Activated effector memory CD4-positive, alpha-beta T cell treated with anti-CD3 and anti-CD28 coated beads, Interleukin-2, amount 50 U/mL, for 16 hours (primary cell): ENCODE measurements around the gene PPP1R8.
"Not testable (repeated sequence)": the region's sequence is repeated elsewhere in the genome, so short reads cannot be mapped to it uniquely, and the experiment has no call there.

ENCODE experiments used
- DNase-seq: peaks from one replicate; pipeline ENCODE4 v3.0.0-alpha.2; 2020

Gene PPP1R8

DNA sequence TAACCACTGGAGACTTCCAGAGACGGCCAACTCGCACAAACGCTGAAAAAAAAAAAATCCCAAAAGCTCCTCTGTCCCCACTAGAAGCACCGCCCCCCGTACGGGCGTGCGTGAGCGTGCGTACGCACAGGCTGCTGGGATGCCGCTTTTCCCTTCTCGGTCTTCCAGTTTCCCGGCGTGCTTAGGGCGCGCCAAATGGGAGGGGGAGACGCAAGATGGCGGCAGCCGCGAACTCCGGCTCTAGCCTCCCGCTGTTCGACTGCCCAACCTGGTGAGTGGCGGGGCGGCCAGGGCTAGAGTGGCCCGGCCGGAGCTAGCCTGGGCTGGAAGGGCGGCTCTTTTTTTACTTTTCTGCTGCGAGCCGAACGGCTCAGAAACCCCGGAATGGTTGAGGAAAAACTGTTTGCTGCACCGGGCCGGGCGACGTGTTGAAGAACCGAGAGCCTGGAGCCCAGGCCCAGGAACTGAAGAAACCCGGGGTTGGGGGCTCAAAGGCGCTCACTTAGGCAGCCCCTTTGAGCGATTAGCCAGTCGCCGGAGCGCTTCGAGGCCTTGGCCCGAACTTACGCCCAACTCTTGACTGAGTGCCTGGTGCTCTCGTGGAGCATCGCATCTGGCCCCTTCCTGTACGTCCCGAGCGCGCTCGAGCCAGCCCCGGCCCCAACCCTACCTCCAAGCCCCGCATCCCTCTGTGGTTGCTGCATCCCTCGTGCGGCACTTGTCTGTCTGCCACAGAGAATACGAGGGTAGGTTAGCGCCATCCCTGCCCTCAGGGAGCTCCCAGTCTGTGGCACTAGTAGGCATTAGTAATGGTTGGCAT, at the start of gene PPP1R8:
Gene PPP1R8 (plus strand): TSS at position 162 of the 820 bp plus-strand sequence. CDS start 54 bp downstream, at position 216.
- DNase-seq, result peak; percentile 97

DNA sequence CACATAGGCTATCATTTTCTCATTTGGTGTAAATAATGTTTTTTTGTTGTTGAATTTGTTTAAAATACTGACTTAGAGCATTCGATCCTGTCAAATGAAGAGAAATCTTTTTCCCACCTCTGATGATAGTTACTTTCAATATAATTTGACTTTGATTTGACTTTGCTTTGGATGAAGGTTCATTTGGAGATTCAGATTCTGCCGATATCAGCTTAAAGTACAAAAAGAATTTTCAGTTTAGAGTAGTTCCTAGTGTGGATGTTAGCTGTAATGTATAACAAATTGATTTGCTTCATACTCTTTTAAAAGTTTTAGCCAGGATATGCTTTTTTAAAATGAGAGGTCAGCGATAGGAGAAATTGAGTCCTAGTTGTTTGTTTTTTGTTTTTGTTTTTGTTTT, 47.6 kb upstream of the PPP1R8 start:
- DNase-seq, result no peak

- no peak for DNase-seq
Measured at GRCh38 chr1:27784700-27785099, 45.9 kb upstream of the PPP1R8 start.

DNA sequence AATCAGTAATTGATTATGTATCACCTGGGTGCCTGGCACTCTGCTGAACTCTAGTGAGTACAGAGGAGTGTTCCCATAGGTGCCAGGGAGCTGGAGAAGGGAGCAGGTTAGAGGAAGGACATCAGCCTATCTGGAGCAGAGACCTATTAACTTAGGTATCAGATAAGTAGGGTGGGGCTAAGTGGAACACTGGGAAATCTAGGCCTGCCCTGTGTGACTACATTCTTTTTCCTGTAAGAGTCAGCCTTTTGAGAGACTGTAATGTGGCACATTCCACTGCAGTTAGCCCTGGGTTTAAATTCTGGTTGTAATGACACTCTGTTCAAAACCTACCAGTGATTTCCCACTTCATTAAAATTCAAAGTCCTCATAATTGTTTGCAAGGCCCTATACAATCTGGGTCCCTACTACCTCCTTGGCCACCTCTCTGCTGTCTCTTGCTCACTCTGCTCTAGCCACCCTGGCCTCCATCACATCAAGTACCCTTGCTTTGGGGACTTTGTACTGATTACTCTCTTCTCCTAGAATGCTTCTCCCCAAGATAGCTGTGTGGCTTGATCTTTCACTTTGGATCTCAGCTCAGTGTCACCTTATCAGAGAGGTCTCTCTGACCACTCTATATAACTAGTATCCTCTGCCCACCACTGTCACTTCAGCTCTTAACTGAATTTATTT, 44.7 kb upstream of the PPP1R8 start:
- DNase-seq, result no peak

GRCh38 chr1:27787895-27788294, 42.7 kb upstream of the PPP1R8 start:
- no peak for DNase-seq

DNA sequence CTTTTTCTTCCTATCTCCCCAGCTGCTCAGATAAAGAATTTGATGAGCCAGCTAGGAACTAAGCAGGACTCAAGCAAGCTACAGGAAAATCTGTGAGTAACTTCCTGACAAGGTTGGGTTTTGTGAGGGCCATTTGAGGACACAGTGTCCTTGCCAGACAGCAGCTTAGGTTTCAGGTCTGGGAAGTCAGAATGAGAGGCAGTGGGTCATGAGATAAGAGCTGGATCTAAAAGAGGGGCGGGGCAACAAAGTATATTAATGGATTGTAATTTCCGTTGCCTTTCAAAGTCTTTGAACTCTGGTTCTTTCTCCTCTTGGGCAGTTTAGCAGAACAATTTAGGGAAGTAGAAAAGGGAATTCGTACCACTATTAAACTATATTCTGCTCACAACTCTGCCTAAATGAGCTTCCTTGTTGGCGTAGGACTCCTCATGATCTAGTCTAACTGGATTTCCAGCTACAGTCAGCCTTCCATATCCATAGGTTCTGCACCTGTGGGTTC, 41.0 kb upstream of the PPP1R8 start:
- no peak for DNase-seq

DNA sequence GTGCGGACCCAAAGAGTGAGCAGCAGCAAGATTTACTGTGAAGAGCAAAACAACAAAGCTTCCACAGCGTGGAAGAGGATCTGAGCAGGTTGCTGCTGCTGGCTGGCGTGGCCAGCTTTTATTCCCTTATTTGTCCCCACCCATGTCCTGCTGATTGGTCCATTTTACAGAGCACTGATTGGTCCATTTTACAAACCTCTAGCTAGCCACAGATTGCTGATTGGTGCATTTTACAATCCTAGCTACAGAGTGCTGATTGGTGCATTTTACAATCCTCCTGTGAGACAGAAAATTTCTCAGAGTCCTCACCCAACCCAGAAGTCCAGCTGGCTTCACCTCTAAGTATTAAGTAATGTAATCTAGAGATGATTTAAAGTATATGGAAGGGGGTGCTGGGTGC, 40.3 kb upstream of the PPP1R8 start:
- DNase-seq, result not testable (repeated sequence)

DNA sequence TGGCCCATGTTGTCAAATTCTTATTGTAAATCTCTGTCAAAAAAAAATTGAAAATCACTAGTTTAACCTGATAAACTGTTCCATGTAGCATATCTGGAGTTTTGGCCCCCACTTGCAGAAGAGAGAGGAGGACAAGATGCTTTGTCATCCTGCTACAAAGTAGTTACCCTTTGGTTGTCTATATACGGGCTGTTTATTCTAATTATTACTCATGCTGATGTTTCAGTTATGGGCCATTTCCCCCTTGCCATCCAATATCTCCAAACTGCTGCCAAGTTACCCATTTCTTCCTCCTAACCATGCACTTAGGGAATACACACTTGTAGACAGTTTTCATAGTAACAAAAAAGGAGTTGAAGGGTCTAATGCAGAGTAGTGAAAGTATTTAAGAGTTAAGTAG, 35.0 kb upstream of the PPP1R8 start:
- no peak for DNase-seq

DNA sequence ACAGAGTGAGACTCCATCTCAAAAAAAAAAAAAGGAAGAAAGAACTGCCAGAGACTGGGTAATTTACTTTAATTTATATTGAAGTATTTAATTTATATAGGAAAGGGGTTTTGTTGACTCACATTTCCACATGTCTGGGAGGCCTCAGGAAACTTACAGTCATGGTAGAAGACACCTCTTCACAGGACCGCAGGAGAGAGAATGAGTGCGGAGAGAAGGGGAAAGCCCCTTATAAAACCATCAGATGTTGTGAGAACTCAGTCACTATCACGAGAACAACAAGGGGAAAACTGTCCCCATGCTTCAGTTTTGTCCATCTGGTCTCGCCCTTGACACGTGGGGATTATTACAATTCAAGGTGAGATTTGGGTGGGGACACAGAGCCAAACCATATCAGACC, 25.8 kb upstream of the PPP1R8 start:
- no peak for DNase-seq

- no peak for DNase-seq
Measured at GRCh38 chr1:27806758-27807157, 23.8 kb upstream of the PPP1R8 start.

GRCh38 chr1:27807385-27807784, 23.2 kb upstream of the PPP1R8 start:
- no peak for DNase-seq

DNA sequence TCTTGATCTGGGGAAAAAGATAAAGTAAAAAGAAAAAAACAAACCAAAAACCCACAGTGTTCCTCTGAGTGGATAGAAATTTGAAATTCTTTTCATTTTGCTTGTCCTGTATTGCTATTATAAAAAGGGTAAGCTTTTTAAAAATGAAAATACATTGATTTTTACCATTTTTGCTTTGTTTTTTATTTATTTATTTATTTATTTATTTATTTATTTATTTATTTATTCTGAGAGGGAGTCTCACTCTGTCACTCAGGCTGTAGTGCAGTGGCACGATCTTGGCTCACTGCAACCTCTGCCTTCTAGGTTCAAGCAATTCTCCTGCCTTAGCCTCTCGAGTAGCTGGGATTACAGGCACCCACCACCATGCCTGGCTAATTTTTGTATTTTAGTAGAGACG, 22.5 kb upstream of the PPP1R8 start:
- DNase-seq, result not testable (repeated sequence)

- no peak for DNase-seq
Measured at GRCh38 chr1:27809883-27810282, 20.7 kb upstream of the PPP1R8 start.

GRCh38 chr1:27811741-27812500, 18.7 kb upstream of the PPP1R8 start:
- DNase-seq, result no peak

- DNase-seq, result no peak
Measured at GRCh38 chr1:27816921-27817630, 13.5 kb upstream of the PPP1R8 start.

- no peak for DNase-seq
Measured at GRCh38 chr1:27821761-27822315, 8.7 kb upstream of the PPP1R8 start.

GRCh38 chr1:27823784-27824183, 6.8 kb upstream of the PPP1R8 start:
- no peak for DNase-seq

- no peak for DNase-seq
Measured at GRCh38 chr1:27824411-27824810, 6.2 kb upstream of the PPP1R8 start.

DNA sequence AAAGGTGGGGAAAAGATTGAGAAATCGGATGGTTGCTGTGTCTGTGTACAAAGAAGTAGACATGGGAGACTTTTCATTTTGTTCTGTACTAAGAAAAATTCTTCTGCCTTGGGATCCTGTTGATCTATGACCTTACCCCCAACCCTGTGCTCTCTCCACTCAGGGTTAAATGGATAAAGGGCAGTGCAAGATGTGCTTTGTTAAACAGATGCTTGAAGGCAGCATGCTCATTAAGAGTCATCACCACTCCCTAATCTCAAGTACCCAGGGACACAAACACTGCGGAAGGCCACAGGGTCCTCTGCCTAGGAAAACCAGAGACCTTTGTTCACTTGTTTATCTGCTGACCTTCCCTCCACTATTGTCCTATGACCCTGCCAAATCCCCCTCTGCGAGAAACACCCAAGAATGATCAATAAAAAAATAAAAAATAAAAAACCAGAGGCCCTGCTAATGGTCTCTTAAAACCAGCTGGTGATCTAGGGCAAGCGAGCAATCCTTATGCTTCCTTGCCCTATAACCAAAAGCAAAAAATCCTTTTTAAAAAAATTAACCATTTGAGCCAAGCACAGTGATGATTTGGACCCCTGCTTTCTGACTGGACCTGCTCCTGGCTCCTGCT, 1.1 kb upstream of the PPP1R8 start:
- not testable (repeated sequence) for DNase-seq

- no peak for DNase-seq
Measured at GRCh38 chr1:27831568-27832410, 1.2 kb downstream of the PPP1R8 start.

DNA sequence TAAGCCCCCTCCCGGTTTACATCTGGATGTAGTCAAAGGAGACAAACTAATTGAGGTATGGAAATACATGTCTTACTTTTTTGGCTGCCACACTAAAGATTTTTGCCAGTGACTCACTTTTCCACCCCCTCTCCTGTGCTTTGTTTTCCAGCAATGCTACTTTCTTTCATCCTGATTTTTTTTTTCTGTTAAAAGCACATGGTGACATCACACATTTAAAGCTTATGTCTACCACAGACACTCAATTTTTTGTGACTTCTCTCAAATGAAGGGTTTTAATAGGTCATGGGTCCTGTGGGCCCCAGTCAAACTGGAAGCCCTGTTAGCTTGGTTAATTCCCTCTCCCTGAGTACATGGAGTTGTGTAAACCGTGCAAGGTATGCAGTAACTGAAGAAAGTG, 2.2 kb downstream of the PPP1R8 start:
- DNase-seq, result no peak
